Endothelial cell of umbilical vein (primary cell): Measurements from ENCODE around the gene TRIML1.

Experiments used
- EZH2 ChIP-seq: IDR thresholded peaks from 2 replicates; pipeline ENCODE4 v1.6.1; 2012; ENCODE audit warnings: borderline replicate concordance, low read depth, mild to moderate bottlenecking, moderate library complexity, low read length, inconsistent platforms; ENCODE audit not compliant: severe bottlenecking
- FOS ChIP-seq: IDR thresholded peaks from 2 replicates; pipeline ENCODE4 v1.6.1; 2011; ENCODE audit warnings: mild to moderate bottlenecking, low read length, moderate library complexity, borderline replicate concordance; ENCODE audit not compliant: insufficient read depth
- JUN ChIP-seq: IDR thresholded peaks from 2 replicates; pipeline ENCODE4 v1.6.1; 2011; ENCODE audit warnings: borderline replicate concordance, low read depth; ENCODE audit not compliant: insufficient read length, insufficient read depth
- MAX ChIP-seq: IDR thresholded peaks from 2 replicates; pipeline ENCODE4 v1.6.1; 2011; ENCODE audit not compliant: insufficient read depth, insufficient read length
- MYC ChIP-seq: IDR thresholded peaks from one replicate; pipeline ENCODE4 v1.6.1; 2011; ENCODE audit warnings: mild to moderate bottlenecking, low read depth, low read length
- POLR2A ChIP-seq: IDR thresholded peaks from 2 replicates; pipeline ENCODE4 v1.6.1; 2012; ENCODE audit warnings: low read depth, mild to moderate bottlenecking, control low read depth, low read length
- POLR2AphosphoS5 ChIP-seq: IDR thresholded peaks from 2 replicates; pipeline ENCODE4 v1.6.1; 2012; ENCODE audit warnings: low read depth, mild to moderate bottlenecking, control low read depth, low read length, moderate library complexity; ENCODE audit not compliant: insufficient read depth
- TF ChIP-seq, protein P1 (sequence below), 2 donors: IDR thresholded peaks; 1 replicate in 1 of 2; 2 replicates in 1 of 2; pipeline ENCODE4 v1.5.1; 2011; ENCODE audit warnings: low read length in 2 of 2, mild to moderate bottlenecking in 2 of 2, moderate library complexity in 2 of 2, control low read depth in 1 of 2, inconsistent platforms in 1 of 2, low read depth in 1 of 2; ENCODE audit not compliant: insufficient read depth in 1 of 2; ENCODE audit errors: extremely low read depth in 1 of 2

DNA sequence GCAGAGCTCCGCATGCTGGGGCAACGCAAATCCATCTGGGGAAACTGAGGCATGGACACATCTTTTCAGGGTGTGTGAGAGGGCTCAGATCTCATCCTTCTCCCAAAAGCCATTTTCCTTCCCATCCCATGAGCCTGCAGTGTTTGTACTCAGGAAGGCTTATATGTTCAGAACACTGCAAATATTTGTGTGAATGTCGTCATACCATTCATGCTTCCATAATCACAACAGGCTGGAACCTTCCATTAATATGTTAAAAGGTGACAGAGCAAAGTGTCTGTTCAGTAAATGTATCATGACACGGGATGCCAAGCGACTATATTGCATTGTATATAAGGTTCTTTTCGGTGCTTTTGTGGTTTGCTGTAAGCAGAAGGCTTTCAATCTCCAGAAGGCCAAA, 8.5 kb downstream of the TRIML1 start:
- TF ChIP-seq, protein P1, sequence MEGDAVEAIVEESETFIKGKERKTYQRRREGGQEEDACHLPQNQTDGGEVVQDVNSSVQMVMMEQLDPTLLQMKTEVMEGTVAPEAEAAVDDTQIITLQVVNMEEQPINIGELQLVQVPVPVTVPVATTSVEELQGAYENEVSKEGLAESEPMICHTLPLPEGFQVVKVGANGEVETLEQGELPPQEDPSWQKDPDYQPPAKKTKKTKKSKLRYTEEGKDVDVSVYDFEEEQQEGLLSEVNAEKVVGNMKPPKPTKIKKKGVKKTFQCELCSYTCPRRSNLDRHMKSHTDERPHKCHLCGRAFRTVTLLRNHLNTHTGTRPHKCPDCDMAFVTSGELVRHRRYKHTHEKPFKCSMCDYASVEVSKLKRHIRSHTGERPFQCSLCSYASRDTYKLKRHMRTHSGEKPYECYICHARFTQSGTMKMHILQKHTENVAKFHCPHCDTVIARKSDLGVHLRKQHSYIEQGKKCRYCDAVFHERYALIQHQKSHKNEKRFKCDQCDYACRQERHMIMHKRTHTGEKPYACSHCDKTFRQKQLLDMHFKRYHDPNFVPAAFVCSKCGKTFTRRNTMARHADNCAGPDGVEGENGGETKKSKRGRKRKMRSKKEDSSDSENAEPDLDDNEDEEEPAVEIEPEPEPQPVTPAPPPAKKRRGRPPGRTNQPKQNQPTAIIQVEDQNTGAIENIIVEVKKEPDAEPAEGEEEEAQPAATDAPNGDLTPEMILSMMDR (IDR thresholded peaks at IDR 0.05; ENCODE audit: extremely low read depth in 1 of 2, insufficient read depth in 1 of 2, low read depth in 1 of 2, low read length in 2 of 2): no peak
- TF ChIP-seq POLR2AphosphoS5 (no peak), EZH2 (no peak), POLR2A (no peak), MAX (no peak), JUN (no peak), FOS (no peak), MYC (no peak)
